ENCODE data around the gene AKAP8.

- TF ChIP-seq NR2C2 (CRISPR knock-in tag; IDR thresholded peaks at IDR 0.05) (no peak), NR2C2 (tag; IDR thresholded peaks at IDR 0.05) (no peak), POLR2A (conservative IDR thresholded peaks at IDR 0.05) (no peak), ZNF644 (tag; IDR thresholded peaks at IDR 0.05; ENCODE audit: low read depth) (no peak), CEBPZ (IDR thresholded peaks at IDR 0.05; ENCODE audit: borderline replicate concordance, low read depth, low read length) (no peak), NFYB (IDR thresholded peaks at IDR 0.05; ENCODE audit: extremely low read depth, insufficient read length) (no peak), ERF (CRISPR knock-in tag; IDR thresholded peaks at IDR 0.05) (no peak), ZNF592 (IDR thresholded peaks at IDR 0.05) (no peak)
- TF ChIP-seq, protein P1, sequence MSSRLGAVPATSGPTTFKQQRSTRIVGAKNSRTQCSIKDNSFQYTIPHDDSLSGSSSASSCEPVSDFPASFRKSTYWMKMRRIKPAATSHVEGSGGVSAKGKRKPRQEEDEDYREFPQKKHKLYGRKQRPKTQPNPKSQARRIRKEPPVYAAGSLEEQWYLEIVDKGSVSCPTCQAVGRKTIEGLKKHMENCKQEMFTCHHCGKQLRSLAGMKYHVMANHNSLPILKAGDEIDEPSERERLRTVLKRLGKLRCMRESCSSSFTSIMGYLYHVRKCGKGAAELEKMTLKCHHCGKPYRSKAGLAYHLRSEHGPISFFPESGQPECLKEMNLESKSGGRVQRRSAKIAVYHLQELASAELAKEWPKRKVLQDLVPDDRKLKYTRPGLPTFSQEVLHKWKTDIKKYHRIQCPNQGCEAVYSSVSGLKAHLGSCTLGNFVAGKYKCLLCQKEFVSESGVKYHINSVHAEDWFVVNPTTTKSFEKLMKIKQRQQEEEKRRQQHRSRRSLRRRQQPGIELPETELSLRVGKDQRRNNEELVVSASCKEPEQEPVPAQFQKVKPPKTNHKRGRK (tag; IDR thresholded peaks at IDR 0.05), result no peak
- TF ChIP-seq, protein P2, sequence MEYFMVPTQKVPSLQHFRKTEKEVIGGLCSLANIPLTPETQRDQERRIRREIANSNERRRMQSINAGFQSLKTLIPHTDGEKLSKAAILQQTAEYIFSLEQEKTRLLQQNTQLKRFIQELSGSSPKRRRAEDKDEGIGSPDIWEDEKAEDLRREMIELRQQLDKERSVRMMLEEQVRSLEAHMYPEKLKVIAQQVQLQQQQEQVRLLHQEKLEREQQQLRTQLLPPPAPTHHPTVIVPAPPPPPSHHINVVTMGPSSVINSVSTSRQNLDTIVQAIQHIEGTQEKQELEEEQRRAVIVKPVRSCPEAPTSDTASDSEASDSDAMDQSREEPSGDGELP (CRISPR knock-in tag; IDR thresholded peaks at IDR 0.05; ENCODE audit: borderline replicate concordance), result no peak
- TF ChIP-seq, protein P3, sequence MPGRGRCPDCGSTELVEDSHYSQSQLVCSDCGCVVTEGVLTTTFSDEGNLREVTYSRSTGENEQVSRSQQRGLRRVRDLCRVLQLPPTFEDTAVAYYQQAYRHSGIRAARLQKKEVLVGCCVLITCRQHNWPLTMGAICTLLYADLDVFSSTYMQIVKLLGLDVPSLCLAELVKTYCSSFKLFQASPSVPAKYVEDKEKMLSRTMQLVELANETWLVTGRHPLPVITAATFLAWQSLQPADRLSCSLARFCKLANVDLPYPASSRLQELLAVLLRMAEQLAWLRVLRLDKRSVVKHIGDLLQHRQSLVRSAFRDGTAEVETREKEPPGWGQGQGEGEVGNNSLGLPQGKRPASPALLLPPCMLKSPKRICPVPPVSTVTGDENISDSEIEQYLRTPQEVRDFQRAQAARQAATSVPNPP (IDR thresholded peaks at IDR 0.05; ENCODE audit: borderline replicate concordance, insufficient read depth, insufficient read length), result no peak
These were observed 62.1 kb downstream of the AKAP8 start for GRCh38 chr19:15317392-15318071.
